Psoas muscle (tissue), 8 donors: ENCODE results near the gene NBEA. TPM values are rescaled to one million over a fixed set of nuclear protein-coding genes. Genes with fewer than 3 reads are reported as not detected.
"Not testable (repeated sequence)": the region's sequence is repeated elsewhere in the genome, so short reads cannot be mapped to it uniquely, and the experiment has no call there.

ENCODE experiments used
- ATAC-seq, 4 donors: fragments of 200-7000 bp; cut with Tn5 transposase; one replicate each; pipeline ENCODE4 v1.9.1; 2020; ENCODE audit warnings: moderate library complexity in 3 of 4, mild to moderate bottlenecking in 2 of 4
- DNase-seq, 2 donors: peaks; one replicate each; pipeline ENCODE4 v3.0.0-alpha.2; 2020
- H3K27ac ChIP-seq: fragments of 200-600 bp; one replicate; pipeline ENCODE4 v1.8.0; 2022
- H3K27me3 ChIP-seq, 3 donors: fragments of 200-600 bp in 1 of 3; one replicate each; pipeline versions ENCODE4 v1.6.1 to v1.8.0; 2013 to 2022; ENCODE audit warnings: low read length in 2 of 3, mild to moderate bottlenecking in 2 of 3, moderate library complexity in 1 of 3; ENCODE audit not compliant: insufficient read depth in 3 of 3
- H3K36me3 ChIP-seq, 2 donors: fragments of 200-600 bp in 1 of 2; one replicate each; pipeline versions ENCODE4 v1.6.1 to v1.8.0; 2013 to 2022; ENCODE audit warnings: low read depth in 1 of 2, mild to moderate bottlenecking in 1 of 2, moderate library complexity in 1 of 2; ENCODE audit not compliant: insufficient read depth in 1 of 2
- H3K4me1 ChIP-seq: fragments of 200-600 bp; one replicate; pipeline ENCODE4 v1.8.0; 2022
- H3K4me3 ChIP-seq: fragments of 200-600 bp; one replicate; pipeline ENCODE4 v1.8.0; 2022; ENCODE audit warnings: mild to moderate bottlenecking
- H3K9me3 ChIP-seq: fragments of 200-600 bp; one replicate; pipeline ENCODE4 v1.8.0; 2022
- WGBS, 3 donors: extraction: QIAGEN DNeasy Blood & Tissue Kit; methylation state at CpG; one replicate each; pipeline versions ENCODE4 v1.1.6 to v1.1.7; 2013; 5-methylcytosine and 5-hydroxymethylcytosine counted together
- intact Hi-C, 2 donors: fragments of 100-400 bp; cut with DNase I; formaldehyde crosslinking; loops; one replicate each; pipeline versions ENCODE4 v1.11.0 to v1.14.2; 2022
- polyA plus RNA-seq, 3 donors: library from polyadenylated mRNA; stranded (reverse); fragments of 200-250 nt; gene quantifications; one replicate each; pipeline ENCODE4 v1.2.3, GENCODE V29; 2013
- total RNA-seq, 4 donors: library from RNA; stranded (reverse); fragmentation: NEBNext Ultra II Directional in 2 of 4; extraction: Animal tissue kit (Norgen Biotek cat#: 25700) in 2 of 4; gene quantifications; one replicate each; pipeline versions ENCODE4 v1.2.1 to v1.2.4, GENCODE V29; 2021 to 2023
- TF ChIP-seq, protein P1 (sequence below): fragments of 200-600 bp; IDR thresholded peaks from one replicate; pipeline ENCODE4 v1.8.0; 2022; ENCODE audit warnings: antibody characterized with exemption
- donor health status: healthy with polysubstance abuse.
- donor health status: DM: no; HTN: no; CAD: no; lungs with moderate emphysema.
- donor health status: Bipolar disorder and iron deficiency.
- donor health status: healthy.
- donor health status: DM: yes; HTN: yes; CAD: no.
- donor health status: DM: no; HTN: no; CAD: no.
- donor health status: DM: no; HTN: no; CAD: no.
- donor health status: DM: yes; HTN: yes; CAD: no.

NBEA gene
- total and polyA plus RNA-seq, 7 donors, result 0.99 to 5.3 (median 1.5) TPM

GRCh38 chr13:34959489-34959888, 17.4 kb downstream of the NBEA start:
- Histone ChIP-seq H3K36me3 (no peaks in the 10 kb centered on the region), H3K27me3 (no peaks in the 10 kb centered on the region), H3K4me3 (no peak overlapping the region), H3K9me3 (no peaks in the 10 kb centered on the region), H3K4me1 (no peaks in the 10 kb centered on the region), H3K27ac (no peak overlapping the region)
- intact Hi-C loops, result no loop called here
- DNase-seq, result no peak
- no peak for ATAC-seq
- WGBS, 3 donors, result 92 to 100% (median 97%) methylated on average over 1 of the region's 1 CpG
- TF ChIP-seq, protein P1, sequence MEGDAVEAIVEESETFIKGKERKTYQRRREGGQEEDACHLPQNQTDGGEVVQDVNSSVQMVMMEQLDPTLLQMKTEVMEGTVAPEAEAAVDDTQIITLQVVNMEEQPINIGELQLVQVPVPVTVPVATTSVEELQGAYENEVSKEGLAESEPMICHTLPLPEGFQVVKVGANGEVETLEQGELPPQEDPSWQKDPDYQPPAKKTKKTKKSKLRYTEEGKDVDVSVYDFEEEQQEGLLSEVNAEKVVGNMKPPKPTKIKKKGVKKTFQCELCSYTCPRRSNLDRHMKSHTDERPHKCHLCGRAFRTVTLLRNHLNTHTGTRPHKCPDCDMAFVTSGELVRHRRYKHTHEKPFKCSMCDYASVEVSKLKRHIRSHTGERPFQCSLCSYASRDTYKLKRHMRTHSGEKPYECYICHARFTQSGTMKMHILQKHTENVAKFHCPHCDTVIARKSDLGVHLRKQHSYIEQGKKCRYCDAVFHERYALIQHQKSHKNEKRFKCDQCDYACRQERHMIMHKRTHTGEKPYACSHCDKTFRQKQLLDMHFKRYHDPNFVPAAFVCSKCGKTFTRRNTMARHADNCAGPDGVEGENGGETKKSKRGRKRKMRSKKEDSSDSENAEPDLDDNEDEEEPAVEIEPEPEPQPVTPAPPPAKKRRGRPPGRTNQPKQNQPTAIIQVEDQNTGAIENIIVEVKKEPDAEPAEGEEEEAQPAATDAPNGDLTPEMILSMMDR, result no peak

- H3K4me3 ChIP-seq, result no peak overlapping the region
- no peak overlapping the region for H3K27ac ChIP-seq
- TF ChIP-seq, protein P1, result no peak
- 89 to 95% (median 92%) methylated on average over 4 of the region's 4 CpGs for WGBS, 3 donors
- no peaks in the 10 kb centered on the region for H3K9me3 ChIP-seq
- no peaks in the 10 kb centered on the region for H3K27me3 ChIP-seq
- H3K36me3 ChIP-seq, result no peaks in the 10 kb centered on the region
- intact Hi-C loops, result no loop called here
- H3K4me1 ChIP-seq, result no peaks in the 10 kb centered on the region
- DNase-seq (no peak), ATAC-seq (no peak)
Measured at GRCh38 chr13:34964558-34964957, 22.5 kb downstream of the NBEA start.

- DNase-seq, result no peak
- WGBS, 3 donors, result 64 to 68% (median 65%) methylated on average over 3 of the region's 3 CpGs
- Histone ChIP-seq H3K27ac (no peak overlapping the region), H3K4me3 (no peak overlapping the region), H3K36me3 (no peaks in the 10 kb centered on the region), H3K4me1 (no peaks in the 10 kb centered on the region), H3K9me3 (peaks cover 4% of the 10 kb centered on the region), H3K27me3 (no peaks in the 10 kb centered on the region)
- ATAC-seq, result no peak
- intact Hi-C loops, result no loop called here
- TF ChIP-seq, protein P1, result no peak
Measured at GRCh38 chr13:34967851-34968562, 25.9 kb downstream of the NBEA start.

- H3K36me3 ChIP-seq, H3K4me3 ChIP-seq, ATAC-seq, intact Hi-C loops, H3K27ac ChIP-seq, H3K27me3 ChIP-seq, H3K4me1 ChIP-seq, DNase-seq, H3K9me3 ChIP-seq: not testable (repeated sequence)
- WGBS, 3 donors, result 95 to 96% (median 96%) methylated on average over 2 of the region's 2 CpGs
Measured at GRCh38 chr13:34969539-34969938, 27.5 kb downstream of the NBEA start.

- no peaks in the 10 kb centered on the region for H3K27me3 ChIP-seq
- ATAC-seq (no peak), DNase-seq (no peak)
- intact Hi-C loops, result no loop called here
- H3K9me3 ChIP-seq, result peaks cover 4% of the 10 kb centered on the region
- no peak overlapping the region for H3K4me3 ChIP-seq
- H3K27ac ChIP-seq, result no peak overlapping the region
- WGBS, 3 donors, result 0 to 100% (median 38%) methylated on average over 1 of the region's 1 CpG
- H3K4me1 ChIP-seq, result no peaks in the 10 kb centered on the region
- H3K36me3 ChIP-seq, result no peaks in the 10 kb centered on the region
- TF ChIP-seq, protein P1, result no peak
Measured at GRCh38 chr13:34970961-34971360, 28.9 kb downstream of the NBEA start.
